Measurements from ENCODE around the gene TFAP2A.

Gene TFAP2A

DNA sequence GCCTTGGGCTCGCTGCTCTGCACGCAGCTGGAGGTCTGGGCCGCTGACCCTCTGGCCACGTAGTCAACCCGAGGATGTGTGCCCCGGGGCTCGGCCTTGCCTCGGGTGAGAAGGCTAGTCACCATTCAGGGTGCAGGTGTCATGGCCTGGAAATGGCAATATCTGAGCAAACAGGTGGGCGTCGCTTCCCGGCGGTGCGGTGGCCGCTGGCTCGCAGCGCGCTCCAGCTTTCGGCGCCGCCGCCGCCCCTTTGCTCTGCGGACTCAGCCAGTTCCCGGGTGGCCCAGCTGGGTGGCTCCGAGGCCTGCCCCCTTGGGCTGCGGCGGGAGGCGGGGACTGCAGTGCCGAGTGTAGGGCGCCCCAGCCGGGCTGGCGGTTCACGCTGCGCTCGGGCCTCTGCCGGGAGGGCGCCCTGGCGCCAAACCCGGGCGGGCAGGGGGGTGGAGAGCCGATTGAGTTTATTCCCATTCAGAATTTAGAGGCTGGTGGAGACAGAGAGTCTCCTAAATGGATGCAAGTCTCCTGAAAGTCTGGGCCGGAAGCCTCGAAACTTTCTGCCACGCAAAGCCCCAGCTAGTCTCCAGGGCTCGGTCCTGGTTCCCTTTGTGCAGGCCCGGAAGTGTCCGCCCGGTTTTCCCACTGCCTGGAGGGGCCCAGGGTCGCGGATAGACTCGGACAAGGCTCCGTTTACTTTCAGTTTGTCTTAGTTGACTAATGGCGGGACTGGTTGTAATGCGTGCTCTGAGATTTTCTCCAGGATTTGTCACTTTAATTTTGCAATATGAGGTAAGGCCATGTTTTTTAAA lies 11.3 kb upstream of the TFAP2A start:
- DNase-seq (ENCODE audit: low spot score) = peak; percentile 74

DNA sequence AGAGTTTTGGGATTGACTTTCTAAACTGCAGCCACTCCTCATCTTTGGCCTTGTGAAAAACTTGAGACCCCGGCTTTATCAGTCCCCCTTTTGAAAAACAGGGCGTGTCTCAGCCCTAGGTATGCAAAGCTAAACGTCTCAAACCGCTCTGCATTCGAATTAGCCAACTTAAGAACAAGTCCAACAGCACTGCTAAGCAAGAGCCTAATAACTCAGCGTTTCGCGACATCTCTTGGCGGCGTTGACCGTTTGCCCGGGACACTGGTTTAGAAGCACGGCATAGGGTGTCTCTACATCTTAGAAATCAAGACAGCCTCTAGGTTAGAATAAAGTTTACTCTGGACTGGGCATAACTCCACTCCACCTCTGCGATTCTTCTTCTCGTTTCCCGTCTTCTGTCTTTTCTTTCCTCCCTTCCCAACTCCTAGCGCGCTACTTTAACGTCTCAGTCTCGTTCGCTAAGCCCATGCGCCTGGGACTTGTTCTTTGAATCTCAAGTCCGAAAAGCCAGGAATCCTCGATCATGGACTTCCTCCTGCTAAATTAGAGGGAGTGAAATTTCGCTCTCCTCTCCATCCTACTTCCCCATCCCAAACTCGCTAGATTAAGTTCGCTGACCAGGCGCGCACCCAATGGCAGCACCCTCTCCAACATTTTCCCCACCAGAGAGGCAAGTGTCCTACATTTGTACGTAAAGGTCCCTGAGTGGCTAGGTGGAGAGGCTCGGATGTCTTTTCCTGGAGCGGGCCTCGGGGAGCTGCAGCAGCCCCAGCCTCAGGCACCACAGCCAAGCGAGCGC lies 10.5 kb upstream of the TFAP2A start:
- DNase-seq (ENCODE audit: low spot score) = peak; percentile 26

DNA sequence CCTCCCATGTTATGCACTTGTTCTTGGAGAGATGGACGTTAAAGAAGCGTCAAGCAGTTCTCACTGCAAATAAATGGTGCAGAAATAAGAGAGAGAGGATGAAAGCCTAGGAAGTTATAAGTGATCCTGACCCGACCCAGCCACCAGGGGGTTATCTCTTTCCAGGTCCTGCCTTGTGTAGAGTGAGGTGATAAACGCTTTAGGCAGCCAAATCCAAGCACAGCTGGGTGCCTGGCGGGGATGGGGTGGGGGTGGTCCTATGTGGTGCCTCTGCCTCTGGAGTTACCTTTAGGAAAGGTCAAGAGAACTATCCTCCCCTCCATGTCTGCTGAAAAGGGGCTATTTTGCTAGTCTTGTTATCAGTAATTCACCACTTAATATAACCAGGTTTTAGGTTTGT lies 9.2 kb upstream of the TFAP2A start:
- DNase-seq (ENCODE audit: low spot score) = no peak

DNA sequence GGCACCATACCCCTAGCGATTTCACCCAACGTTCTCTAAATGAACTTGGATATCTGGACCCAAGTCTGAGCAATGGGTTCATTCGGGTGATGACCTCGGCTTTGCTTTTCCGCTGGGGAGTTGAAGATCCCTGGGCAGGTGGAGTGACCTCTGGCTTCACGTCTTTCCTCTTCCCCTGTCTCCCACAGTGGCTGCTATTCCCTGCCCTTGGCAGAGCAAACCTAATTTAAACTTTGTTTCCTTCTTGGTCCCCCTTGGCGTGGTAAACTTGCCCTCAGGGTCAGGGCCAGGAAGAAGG lies 7.8 kb upstream of the TFAP2A start:
- no peak for DNase-seq (ENCODE audit: low spot score)

DNA sequence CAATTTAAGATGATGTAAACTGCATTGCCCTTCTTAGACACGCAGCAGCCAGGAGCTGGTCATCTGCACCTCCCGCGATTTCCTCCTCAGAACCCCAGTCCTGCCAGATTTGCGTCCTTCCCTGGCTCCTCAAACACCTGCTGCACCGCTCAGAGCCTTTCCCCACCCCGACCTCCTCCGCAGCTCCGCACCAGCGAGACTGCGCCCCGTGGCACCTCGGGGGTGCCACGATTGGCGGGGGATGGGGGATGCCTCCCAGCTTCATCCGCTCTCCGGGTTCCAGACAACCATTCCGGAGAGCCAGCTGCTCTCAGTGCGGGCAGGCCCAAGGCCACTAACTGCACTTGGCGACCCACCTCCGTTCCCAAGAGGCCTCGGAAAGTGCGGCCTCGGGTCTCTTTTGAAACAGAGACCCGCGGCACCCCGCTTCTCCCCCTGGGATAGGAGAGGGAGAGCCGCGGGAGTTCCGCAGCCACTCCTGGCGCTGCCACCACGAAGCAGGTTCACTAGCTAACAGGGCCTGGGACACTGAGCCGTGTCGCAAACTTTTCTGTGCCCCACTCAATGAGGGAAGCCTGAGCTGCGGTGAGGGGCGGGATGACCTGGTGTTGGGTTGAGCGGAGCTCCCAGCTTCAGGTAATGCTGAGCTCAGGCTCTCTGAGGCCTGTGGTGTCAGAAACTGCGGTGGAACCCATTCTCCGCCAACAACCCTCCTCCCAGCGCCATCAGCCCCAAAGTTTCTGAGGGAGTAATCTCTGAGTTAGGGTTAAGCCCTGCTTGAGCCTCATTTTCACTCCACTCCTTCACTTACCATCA lies 7.3 kb upstream of the TFAP2A start:
- DNase-seq (ENCODE audit: low spot score) = no peak

DNA sequence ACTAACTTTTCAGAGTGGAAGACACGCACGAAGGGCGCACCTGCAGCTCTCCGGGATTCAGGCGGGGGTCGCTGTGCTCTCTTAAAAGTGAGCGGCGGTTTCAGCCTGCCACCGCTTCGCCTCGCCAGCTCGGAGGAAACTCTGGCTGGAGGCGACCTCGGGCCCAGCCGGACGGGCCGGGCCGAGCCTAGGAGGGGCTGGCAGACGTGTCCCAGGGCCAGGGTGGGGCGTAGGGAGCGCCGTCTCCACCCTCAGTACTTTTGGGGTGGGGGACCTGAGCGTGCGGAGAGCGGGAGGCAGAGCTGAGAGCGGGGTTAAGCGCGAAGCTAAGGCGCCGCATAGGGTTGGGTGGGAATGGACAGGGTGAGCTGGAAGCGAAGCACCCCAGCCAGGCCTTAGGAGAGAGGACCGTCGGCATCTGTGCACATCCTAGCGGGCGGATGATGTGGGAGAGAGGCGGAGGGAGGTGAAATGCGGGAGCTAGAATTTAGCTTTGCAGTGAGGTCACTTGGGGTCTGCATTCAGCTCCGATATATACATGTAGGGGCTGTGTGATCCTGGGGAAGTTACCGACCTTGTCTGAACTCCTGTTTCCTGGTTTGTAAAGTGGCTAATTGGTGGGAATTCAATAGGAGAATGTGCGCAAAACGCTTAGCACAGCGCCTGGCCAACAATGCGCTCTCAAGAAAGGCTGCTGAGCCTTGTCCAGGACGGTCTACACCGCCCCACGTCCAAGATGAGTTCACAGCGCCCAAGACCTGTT lies 6.5 kb upstream of the TFAP2A start:
- DNase-seq (ENCODE audit: low spot score) = no peak

DNA sequence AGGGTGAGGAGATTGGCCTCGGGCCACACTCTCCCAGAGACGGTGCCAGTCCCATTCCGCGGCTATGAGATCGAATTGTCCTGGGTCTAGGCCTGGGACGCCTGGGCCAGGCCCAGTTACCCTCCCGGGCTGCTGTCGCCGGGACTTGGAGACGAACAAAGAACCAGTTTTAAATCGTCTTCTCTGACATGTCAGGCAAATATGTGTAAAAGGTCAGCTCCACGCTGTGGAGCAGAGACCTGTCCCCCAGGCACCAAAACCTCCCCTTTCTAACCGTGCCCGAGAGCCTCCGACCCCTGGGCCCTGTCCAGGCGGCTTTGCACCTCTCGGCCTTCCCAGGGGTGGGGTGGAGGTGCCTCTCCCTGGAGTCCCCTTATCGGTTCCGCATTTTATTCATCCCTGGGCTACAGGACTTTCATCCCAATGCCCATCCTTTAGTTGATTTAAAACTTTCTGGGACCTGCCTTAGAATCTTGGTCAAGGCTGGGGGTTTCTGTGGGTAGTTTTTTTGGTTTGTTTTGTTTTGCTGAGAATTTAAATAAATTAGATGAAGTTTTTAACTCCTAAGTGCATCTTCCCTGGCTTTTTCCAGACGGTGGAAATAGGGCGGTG lies 5.8 kb upstream of the TFAP2A start:
- DNase-seq (ENCODE audit: low spot score) = no peak

DNA sequence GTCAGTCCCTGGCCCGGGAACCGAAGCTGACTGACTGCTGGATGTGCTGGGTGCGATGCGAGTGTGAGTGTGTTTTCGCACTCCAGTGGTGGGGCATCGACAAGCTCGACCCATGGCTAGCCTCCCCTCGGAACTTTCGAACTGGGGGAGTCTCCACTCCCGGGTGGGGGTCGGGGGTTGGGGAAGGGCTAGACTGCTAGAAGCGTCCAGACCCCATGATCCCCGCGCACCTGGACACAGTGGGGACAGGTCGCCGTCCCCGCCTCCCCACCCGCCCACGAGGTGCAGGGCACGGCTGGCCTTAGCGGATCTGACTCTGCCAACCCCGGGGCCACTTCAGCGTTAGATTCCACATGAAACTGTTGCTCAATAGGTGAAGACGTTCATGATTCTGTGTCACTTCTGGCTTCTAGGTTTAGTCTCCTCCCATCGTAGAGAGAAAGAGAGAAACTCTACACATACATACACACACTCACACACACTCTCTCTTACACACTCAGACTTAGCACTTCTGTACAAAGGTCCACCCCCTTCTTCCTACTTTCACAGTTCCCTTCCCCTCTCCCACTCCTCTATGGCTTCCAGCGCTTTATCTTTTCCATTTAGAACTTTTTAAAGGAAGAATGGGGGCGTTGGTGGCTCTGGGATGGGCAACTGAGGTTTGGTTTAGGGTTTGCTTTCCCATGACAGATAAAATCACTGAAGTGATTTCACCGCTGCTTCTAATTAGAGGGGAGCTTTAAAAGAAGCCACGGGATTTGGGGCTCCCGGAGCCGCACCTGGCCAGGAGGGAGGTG lies 5.1 kb upstream of the TFAP2A start:
- peak; percentile 49 for DNase-seq (ENCODE audit: low spot score)

DNA sequence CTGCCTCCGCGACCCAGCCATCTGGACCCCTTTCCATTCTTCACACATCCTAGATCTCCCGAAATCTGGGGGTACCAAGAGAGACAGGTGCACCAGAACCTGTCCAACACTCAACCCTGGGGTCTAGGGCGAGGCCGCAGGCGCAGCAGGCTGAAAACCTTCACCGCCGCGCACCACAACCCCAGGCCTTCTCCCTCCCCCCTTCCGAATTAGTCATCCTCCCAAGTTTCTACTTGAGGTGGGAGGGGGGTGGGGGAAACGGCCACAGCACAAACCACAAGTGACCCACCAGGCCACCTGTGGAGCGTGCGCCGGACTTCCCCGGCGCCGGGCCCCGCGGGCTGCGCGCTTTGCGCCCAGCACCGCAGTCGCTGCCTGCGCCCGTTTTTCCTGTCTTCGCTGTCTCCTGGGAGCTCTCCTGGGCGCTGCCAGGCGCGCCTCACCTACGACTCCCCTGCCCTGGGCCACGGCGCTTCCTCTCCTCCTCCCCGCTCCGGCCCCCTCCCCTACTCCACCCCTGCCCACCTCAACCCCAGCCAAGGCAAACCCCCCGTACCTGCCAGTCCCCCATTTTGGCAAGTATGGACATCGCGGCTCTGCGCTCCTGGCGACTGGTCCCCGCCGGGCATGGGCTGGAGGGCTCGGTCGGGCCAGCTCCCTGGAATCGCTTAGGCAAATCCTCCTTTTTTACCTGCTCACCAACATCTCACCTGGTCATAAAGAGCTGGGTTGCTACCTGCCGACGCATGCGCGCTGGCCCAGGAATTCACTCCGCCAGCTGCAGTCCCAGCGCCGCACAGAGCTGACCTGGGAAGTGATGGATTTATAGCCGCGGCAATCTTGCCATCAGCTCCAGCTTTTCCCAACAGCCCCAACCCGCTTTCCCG lies 4.2 kb upstream of the TFAP2A start:
- DNase-seq (ENCODE audit: low spot score) = no peak

DNA sequence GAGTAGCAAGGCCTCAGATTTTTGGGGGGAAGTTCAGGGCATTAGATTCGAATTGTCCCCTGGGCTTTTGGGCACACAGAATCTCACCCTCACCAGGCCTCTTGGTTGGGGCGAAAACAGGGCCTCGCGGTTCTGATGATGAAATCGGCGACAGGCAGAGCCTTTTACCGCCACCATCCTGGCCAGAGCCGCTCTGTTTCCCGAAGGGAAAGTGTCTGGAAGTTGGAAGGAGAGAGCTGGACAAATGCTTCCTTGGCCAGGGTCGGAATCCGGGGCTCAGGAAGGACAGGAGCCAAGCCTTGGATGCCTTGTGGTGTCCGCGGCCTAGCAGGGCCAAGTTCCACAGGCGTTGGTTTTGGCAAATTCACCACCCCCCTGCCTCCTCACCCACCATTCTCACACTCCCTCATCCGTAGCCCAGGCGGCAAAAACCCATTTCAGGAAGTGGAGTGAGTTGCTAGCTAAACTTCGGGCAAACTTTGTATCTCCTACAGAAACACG lies 3.5 kb upstream of the TFAP2A start:
- DNase-seq (ENCODE audit: low spot score) = no peak

DNA sequence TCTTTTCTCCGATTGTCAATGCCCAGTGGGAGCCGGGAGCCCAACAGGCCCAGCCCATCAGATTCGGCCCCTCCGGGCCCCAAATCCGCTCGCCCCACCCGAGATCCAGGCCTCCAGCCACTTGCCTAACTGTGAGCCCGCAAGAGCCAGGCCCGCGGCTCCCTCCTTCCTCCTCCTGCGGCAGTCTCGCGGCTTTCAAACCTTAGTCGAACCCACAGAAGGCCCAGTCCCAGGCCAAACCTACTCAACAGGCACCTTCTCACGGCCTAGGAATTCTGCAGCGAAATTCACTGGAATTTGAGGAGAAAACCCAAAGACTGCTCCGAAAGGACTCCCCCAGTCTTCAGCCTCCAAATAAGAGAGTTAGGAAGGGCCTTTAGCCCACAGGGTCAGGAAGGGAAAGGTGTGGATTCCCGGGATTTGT lies 2.8 kb upstream of the TFAP2A start:
- no peak for DNase-seq (ENCODE audit: low spot score)

DNA sequence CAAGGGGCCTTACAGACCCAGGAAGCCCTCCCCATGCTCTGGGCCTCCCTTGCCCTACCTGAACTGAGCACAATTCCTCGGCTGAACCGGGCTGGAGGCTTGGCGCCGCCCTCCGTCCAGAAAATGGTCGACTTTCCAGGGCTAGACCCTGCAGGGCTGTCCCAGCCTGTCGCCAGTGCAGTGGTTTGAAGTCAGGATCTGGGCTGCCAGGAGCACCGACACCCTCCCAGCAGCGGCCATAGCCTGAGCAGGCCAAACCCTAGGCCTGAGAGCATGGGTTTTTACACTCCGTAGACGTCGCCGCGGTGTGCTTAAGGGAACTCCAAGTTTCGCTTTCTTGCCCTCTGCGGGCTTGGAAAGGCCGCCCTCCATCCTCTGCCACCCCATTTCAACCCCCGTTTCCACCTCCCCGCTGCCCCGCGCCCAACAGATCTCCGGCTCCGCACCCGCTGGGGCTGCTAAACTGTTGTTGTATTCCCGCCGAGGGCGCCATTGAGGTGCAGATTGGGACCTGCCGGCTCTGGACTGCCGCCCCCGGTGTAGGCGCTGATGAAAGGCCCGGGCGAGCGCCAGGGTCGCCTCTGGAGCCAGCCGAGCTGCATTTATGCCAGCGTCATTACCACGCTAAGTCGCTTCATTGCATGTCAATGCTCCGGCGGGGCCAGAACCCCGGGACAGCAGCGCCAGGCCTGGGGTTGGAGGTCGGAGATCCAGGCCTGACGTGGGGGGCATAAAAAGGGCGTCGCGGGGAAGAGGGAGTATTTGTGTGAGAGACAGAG lies 2.2 kb upstream of the TFAP2A start:
- no peak for DNase-seq (ENCODE audit: low spot score)

DNA sequence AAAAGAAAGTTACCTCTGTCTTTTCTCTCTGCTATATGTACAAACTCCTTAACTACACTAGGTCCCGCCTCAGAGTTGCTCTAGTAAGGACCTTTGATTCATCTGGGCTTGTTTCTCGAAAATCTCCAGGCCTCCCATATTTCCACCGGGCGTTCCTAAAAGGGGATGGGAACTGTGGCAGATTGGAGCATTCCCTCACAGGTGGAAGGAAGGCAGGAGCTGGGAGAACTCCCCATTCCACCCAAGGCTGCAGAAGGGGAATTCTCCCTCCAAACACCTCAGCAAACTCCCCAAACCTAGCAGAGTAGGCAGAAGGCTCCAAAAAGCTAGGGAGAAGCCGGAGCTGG lies 1.6 kb upstream of the TFAP2A start:
- no peak for DNase-seq (ENCODE audit: low spot score)

DNA sequence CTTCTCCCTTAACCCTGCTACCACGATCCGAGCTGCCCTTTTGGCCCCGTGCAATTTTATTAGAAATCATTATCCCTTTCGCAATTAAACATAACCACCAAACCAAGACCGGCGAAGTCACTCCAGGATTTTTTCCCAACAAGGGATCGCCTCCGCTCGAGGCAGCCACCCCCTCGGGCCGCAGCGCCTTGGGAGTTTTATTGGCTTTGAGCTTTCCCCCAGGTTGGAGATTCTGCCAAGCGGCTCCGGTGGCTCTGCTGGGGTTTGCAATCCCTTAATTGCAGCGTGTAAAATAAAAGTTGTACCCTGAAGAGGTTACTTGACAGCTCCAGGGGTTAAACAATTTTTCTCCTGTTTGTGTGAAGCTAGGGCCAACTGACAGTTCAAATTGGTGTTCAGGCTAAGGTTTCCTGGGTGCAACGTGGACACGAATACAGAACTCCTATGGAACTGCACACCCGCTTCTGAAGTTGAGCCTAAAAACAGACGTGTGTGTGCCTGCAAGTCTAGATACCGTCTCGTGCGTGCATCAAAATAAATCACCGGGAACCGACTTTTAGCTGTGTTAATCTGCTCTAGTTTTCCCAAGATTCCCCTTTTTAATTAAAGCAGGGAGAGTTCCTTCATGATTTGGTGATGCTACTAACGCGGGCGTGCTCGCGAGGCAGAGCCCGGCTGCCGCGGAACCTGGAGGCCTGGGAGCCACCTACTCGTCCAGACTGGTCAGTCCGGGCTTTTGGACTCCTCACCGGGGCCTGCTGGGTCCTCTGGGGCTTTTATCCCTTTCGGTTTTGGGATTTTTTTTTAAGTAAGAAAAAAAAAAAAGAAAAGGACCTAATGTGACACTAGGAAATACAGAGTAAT lies 975 bp upstream of the TFAP2A start:
- no peak for DNase-seq (ENCODE audit: low spot score)

DNA sequence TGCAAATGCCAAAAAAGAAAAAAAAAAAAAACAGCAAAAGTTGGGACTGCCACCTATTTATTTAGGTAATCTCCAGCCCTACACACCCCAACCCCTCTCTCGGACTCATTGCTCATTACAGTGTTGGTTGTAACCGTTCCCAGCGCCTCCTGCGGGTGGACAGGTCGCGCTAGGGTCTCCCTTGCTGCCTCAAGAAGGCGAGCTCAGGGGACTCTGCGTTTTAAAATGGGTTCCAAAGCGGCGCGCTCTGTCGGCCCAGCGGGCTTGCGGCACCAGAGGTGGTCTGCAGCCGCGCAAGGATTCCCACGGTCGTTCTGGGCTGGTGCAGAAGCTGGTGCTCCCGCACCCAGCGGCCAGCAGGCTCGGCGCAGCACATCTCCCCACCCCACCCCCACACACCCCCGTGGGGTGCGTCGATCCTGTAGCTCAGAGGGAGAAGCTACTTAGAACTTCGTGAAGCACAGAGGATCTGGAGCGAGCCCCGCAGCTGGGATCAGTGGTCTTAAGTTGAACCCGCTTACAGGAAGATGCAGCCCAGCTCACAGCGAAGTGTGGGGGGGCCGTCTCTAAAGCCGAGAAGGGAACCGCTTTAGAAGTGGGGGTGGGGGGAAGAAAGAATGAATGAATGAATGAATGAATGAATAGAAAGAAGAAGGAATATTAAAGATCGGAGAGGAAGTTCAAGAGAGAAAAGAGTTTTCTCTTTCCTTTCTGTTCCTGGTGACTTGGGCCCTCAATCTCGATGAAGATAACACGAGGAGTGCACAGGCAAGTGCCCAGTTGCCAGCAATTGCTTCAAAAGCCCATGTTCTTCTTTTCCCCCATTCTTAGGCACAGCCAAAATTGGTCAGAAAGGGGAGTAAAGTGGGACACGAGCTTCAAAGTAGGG lies 780 bp downstream of the TFAP2A start:
- peak; percentile 44 for DNase-seq (ENCODE audit: low spot score)

DNA sequence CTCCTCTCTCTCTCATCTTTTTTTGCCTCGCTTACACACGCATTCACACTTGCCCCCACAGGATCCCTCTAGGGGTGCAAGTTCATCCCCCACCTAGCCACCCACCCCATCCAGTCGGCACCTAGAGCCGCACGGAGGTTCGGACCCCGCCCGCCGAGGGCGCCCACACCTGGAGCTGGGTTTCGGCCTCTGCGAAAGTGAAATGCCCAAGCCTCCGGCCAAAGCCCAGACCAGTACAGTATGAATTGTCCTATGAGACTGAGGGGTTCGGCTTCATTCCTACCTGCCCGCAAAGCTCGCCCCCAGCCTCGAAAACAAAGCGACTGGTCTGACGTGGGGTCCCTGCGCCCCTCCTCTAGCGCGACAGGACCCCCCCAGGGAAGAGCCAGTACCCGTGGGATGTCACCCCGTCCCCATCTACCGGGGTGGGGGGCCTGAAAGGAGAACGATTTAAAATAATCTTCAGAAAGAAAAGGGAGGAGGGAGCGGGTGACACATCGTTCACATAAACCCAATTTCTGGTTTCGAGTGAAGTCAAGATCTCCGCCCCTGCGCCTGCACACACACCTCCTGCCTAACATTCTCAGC lies 1.5 kb downstream of the TFAP2A start:
- no peak for DNase-seq (ENCODE audit: low spot score)

Data from AG20443 (cell line).